SK-N-SH (cell line): ENCODE data around the gene VTN.

Experiments used
- CHD2 ChIP-seq: fragments of 150-350 bp; IDR thresholded peaks from 2 replicates; pipeline ENCODE4 v1.6.1; 2018; ENCODE audit warnings: low read length; ENCODE audit not compliant: partially characterized antibody
- CTCF ChIP-seq: fragments of 200-600 bp; sonication (generic); IDR thresholded peaks from 2 replicates; pipeline ENCODE4 v1.6.1; 2017; ENCODE audit warnings: antibody characterized with exemption, mild to moderate bottlenecking, moderate library complexity
- ELF1 ChIP-seq: IDR thresholded peaks from 2 replicates; pipeline ENCODE4 v1.4.0; 2012
- FOXM1 ChIP-seq: IDR thresholded peaks from 2 replicates; pipeline ENCODE4 v1.4.0; 2012; ENCODE audit warnings: low read depth, mild to moderate bottlenecking
- RCOR1 ChIP-seq: fragments of 150-350 bp; IDR thresholded peaks from 2 replicates; pipeline ENCODE4 v1.6.1; 2017; ENCODE audit warnings: antibody characterized with exemption, low read length
- TAF1 ChIP-seq: IDR thresholded peaks from 2 replicates; pipeline ENCODE4 v1.6.1; 2012; ENCODE audit warnings: low read depth, mild to moderate bottlenecking, low read length, moderate library complexity, borderline replicate concordance
- TCF12 ChIP-seq: IDR thresholded peaks from 2 replicates; pipeline ENCODE4 v1.4.0; 2012
- YY1 ChIP-seq: IDR thresholded peaks from 2 replicates; pipeline ENCODE4 v1.4.0; 2012; ENCODE audit warnings: low read depth, mild to moderate bottlenecking

- TF ChIP-seq CTCF (no peak), YY1 (no peak), CHD2 (no peak), TCF12 (no peak), FOXM1 (no peak), TAF1 (no peak), RCOR1 (no peak), ELF1 (no peak)
Measured at GRCh38 chr17:28346199-28346580, 23.9 kb downstream of the VTN start.
